Smooth muscle cell (in vitro differentiated cells): ENCODE data around the gene PAX1. TPM values are rescaled to one million over a fixed set of nuclear protein-coding genes. Genes with fewer than 3 reads are reported as not detected.

ENCODE experiments used
- DNase-seq: peaks from one replicate; lab custom pipeline; 2025; ENCODE audit not compliant: unreplicated experiment; lab: John Stamatoyannopoulos, UW
- H2AFZ ChIP-seq: fragments of 200-600 bp; sonication (generic); 2 replicates; pipeline ENCODE4 v1.6.0; 2016; ENCODE audit warnings: antibody characterized with exemption, low read depth, mild to moderate bottlenecking
- H3F3A ChIP-seq: fragments of 200-600 bp; sonication (generic); 2 replicates; pipeline ENCODE4 v1.6.0; 2017; ENCODE audit warnings: antibody characterized with exemption, low read depth
- H3K27ac ChIP-seq: fragments of 200-600 bp; sonication (generic); 2 replicates; pipeline ENCODE4 v1.5.1; 2016; ENCODE audit warnings: low read depth, mild to moderate bottlenecking
- H3K27me3 ChIP-seq: fragments of 200-600 bp; sonication (generic); 2 replicates; pipeline ENCODE4 v1.6.1; 2016; ENCODE audit warnings: low read depth, mild to moderate bottlenecking
- H3K36me3 ChIP-seq: fragments of 200-600 bp; sonication (generic); 2 replicates; pipeline ENCODE4 v1.5.1; 2016; ENCODE audit warnings: low read depth
- H3K4me1 ChIP-seq: fragments of 200-600 bp; sonication (generic); 2 replicates; pipeline ENCODE4 v1.5.1; 2016; ENCODE audit warnings: low read depth
- H3K4me2 ChIP-seq: fragments of 200-600 bp; sonication (generic); 2 replicates; pipeline ENCODE4 v1.6.0; 2016; ENCODE audit warnings: mild to moderate bottlenecking
- H3K4me3 ChIP-seq: fragments of 200-600 bp; sonication (generic); 2 replicates; pipeline ENCODE4 v1.5.1; 2016; ENCODE audit warnings: mild to moderate bottlenecking
- H3K79me2 ChIP-seq: fragments of 200-600 bp; sonication (generic); 2 replicates; pipeline ENCODE4 v1.6.0; 2016; ENCODE audit warnings: low read depth, mild to moderate bottlenecking
- H3K9ac ChIP-seq: fragments of 200-600 bp; sonication (generic); 2 replicates; pipeline ENCODE4 v1.6.0; 2016; ENCODE audit warnings: low read depth
- H3K9me3 ChIP-seq: fragments of 200-600 bp; sonication (generic); replicated peaks from 2 replicates; pipeline ENCODE4 v1.5.1; 2016; ENCODE audit warnings: low read depth
- H4K20me1 ChIP-seq: fragments of 200-600 bp; sonication (generic); 2 replicates; pipeline ENCODE4 v1.6.0; 2016; ENCODE audit warnings: low read depth
- WGBS: methylation state at CpG from one replicate; pipeline ENCODE4 v1.1.7; 2016; ENCODE audit warnings: low lambda C conversion rate; 5-methylcytosine and 5-hydroxymethylcytosine counted together
- polyA plus RNA-seq: library from polyadenylated mRNA; unstranded; fragments of >200 nt; fragmentation: Nextera tagmentation; extraction: Ambion mirVana; gene quantifications from 2 replicates; pipeline ENCODE4 v1.2.1, GENCODE V29; 2016
- total RNA-seq: library from RNA; depleted of rRNA; stranded (reverse); fragments of >200 nt; gene quantifications from 2 replicates; pipeline ENCODE4 v1.2.3, GENCODE V29; 2014
- TF ChIP-seq, protein P1 (sequence below): fragments of 200-600 bp; sonication (generic); IDR thresholded peaks from 2 replicates; pipeline ENCODE4 v1.5.1; 2017; ENCODE audit warnings: borderline replicate concordance, mild to moderate bottlenecking, antibody characterized with exemption; ENCODE audit not compliant: insufficient read depth, poor library complexity, severe bottlenecking

Gene PAX1
- total and polyA plus RNA-seq, 2 experiments from 2014 or later = not detected

DNA sequence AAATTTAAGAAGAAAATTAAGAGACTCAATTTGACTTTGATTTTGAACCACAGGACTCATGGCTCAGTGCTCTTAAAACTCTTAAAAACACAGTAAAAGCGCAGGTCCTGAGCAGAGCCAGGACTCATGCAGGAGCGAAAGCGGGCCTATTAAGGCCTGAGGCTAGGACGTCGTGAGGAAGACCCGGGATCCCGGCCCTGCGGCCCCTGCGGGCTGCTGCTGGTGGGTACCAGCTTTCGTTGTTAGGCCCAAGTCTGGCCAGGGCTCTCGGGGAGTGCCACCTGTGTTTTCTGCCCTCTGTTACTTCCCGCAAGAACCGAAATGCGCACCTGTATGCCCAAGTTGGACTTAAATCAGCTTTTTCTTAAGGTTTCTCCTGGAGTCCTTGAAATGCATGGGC lies 3.4 kb upstream of the PAX1 start:
- Histone ChIP-seq H4K20me1 (no peaks in the 10 kb centered on the region), H3K79me2 (no peaks in the 10 kb centered on the region), H3F3A (no peaks in the 10 kb centered on the region), H3K9me3 (no peaks in the 10 kb centered on the region), H3K4me3 (no peak overlapping the region), H3K27me3 (peaks cover 100% of the 10 kb centered on the region), H3K9ac (no peak overlapping the region), H3K27ac (no peak overlapping the region), H3K4me2 (no peak overlapping the region), H3K4me1 (peaks cover 3% of the 10 kb centered on the region), H3K36me3 (no peaks in the 10 kb centered on the region), H2AFZ (no peak overlapping the region)
- no peak for DNase-seq
- TF ChIP-seq, protein P1, sequence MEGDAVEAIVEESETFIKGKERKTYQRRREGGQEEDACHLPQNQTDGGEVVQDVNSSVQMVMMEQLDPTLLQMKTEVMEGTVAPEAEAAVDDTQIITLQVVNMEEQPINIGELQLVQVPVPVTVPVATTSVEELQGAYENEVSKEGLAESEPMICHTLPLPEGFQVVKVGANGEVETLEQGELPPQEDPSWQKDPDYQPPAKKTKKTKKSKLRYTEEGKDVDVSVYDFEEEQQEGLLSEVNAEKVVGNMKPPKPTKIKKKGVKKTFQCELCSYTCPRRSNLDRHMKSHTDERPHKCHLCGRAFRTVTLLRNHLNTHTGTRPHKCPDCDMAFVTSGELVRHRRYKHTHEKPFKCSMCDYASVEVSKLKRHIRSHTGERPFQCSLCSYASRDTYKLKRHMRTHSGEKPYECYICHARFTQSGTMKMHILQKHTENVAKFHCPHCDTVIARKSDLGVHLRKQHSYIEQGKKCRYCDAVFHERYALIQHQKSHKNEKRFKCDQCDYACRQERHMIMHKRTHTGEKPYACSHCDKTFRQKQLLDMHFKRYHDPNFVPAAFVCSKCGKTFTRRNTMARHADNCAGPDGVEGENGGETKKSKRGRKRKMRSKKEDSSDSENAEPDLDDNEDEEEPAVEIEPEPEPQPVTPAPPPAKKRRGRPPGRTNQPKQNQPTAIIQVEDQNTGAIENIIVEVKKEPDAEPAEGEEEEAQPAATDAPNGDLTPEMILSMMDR = peak; percentile 7
- 3% methylated on average over 14 of the region's 14 CpGs for WGBS

DNA sequence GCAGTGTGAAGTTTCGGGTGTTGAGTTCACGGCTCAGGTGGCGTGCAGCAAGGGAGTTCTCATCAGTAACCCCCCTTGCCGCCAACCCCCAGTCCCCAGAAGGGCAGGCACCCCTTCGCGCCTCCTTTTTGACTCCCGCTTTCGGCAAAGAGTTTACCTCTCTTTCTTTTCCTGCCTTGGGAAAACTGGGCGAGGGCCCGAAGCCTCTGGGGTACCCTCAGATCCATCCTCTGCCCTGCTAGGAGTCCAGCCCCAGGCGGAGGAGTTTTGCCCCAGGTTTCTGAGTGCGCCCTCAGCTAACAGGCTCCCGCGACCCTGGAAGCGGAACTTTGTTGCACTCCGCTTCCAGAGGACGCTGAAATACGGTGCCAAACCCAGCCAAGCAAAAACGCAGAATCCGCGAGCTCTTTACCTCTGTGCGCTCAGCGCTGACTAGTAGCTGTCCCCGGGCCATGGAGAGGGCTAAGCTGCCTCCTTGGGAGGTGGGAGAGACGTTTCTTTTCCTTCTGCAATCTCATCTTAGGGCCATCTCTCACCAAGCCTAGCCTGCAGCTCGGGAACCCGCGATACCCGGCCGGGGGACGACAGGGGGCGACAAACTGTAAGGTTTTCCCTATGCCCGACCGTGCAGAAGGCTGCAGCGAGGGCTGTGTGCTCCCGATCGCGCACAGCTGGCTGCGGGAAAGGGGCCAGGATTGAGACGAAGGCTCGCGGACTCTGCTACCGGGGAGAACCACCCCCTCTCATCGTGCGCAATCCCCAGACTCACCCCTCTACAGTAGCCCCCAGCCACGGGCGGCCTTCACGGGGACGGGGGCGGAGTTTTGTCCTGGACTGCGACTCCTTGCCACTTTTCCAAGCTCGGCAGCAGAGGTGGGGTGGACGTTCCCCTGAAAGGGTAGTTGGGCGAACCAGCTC lies 2.7 kb upstream of the PAX1 start:
- Histone ChIP-seq H3K27ac (no peak overlapping the region), H3K4me1 (peaks cover 3% of the 10 kb centered on the region), H3K4me3 (peak overlapping the region; percentile 36), H3K36me3 (no peaks in the 10 kb centered on the region), H3K27me3 (peaks cover 100% of the 10 kb centered on the region), H3K9me3 (no peaks in the 10 kb centered on the region), H2AFZ (peak overlapping the region; percentile 72), H3K79me2 (no peaks in the 10 kb centered on the region), H3K9ac (no peak overlapping the region), H3K4me2 (peak overlapping the region; percentile 86), H4K20me1 (no peaks in the 10 kb centered on the region), H3F3A (no peaks in the 10 kb centered on the region)
- TF ChIP-seq, protein P1 = peak; percentile 61
- WGBS = 4% methylated on average over 53 of the region's 54 CpGs
- DNase-seq = no peak

GRCh38 chr20:21703717-21704407 lies 1.6 kb upstream of the PAX1 start:
- Histone ChIP-seq H2AFZ (no peak overlapping the region), H3K36me3 (no peaks in the 10 kb centered on the region), H3K27ac (no peak overlapping the region), H3K9ac (no peak overlapping the region), H3K27me3 (peaks cover 100% of the 10 kb centered on the region), H4K20me1 (no peaks in the 10 kb centered on the region), H3F3A (no peaks in the 10 kb centered on the region), H3K4me3 (no peak overlapping the region), H3K4me1 (peaks cover 3% of the 10 kb centered on the region), H3K9me3 (no peaks in the 10 kb centered on the region), H3K4me2 (no peak overlapping the region), H3K79me2 (no peaks in the 10 kb centered on the region)
- TF ChIP-seq, protein P1 = no peak
- WGBS = 13% methylated on average over 22 of the region's 22 CpGs
- no peak for DNase-seq
